HEK293 (cell line): ENCODE results near the gene GLCCI1.

Source experiments
- FEZF1 ChIP-seq: fragments of 450-650 bp; formaldehyde crosslinking; IDR thresholded peaks from 2 replicates; pipeline ENCODE4 v1.5.1; 2016; ENCODE audit warnings: missing biosample characterization, missing genetic modification characterization
- TCF7L2 ChIP-seq: IDR thresholded peaks from 2 replicates; pipeline ENCODE4 v1.6.1; 2011; ENCODE audit warnings: low read depth, mild to moderate bottlenecking, inconsistent platforms, low read length, moderate library complexity, borderline replicate concordance
- ZNF138 ChIP-seq: fragments of 450-650 bp; formaldehyde crosslinking; IDR thresholded peaks from 2 replicates; pipeline ENCODE4 v1.5.1; 2016; ENCODE audit warnings: missing biosample characterization, missing genetic modification characterization, borderline replicate concordance
- ZNF423 ChIP-seq: fragments of 450-650 bp; formaldehyde crosslinking; IDR thresholded peaks from 2 replicates; pipeline ENCODE4 v1.5.1; 2016; ENCODE audit warnings: missing biosample characterization, missing genetic modification characterization
- ZNF544 ChIP-seq: fragments of 450-650 bp; formaldehyde crosslinking; IDR thresholded peaks from 2 replicates; pipeline ENCODE4 v1.5.0; 2017; ENCODE audit warnings: missing biosample characterization, missing genetic modification characterization
- ZNF747 ChIP-seq: fragments of 450-650 bp; formaldehyde crosslinking; IDR thresholded peaks from 2 replicates; pipeline ENCODE4 v1.5.1; 2016; ENCODE audit warnings: missing biosample characterization, missing genetic modification characterization

GRCh38 chr7:8134089-8134733 is 165.6 kb downstream of the GLCCI1 start:
- TF ChIP-seq ZNF747 (tag by site-specific recombination): no peak
- TF ChIP-seq ZNF423 (tag by site-specific recombination): no peak
- TF ChIP-seq ZNF544 (tag by site-specific recombination): no peak
- no peak for TF ChIP-seq FEZF1 (tag by site-specific recombination)
- no peak for TF ChIP-seq ZNF138 (tag by site-specific recombination)
- no peak for TF ChIP-seq TCF7L2
